ENCODE measurements around the gene DIS3L2. TPM values are rescaled to one million over a fixed set of nuclear protein-coding genes. Genes with fewer than 3 reads are reported as not detected.

The DIS3L2 gene
- total RNA-seq, 1 experiment from 2014 or later = 28.5 TPM

GRCh38 chr2:232306741-232307305 is 345.3 kb downstream of the DIS3L2 start (continued):
- TF ChIP-seq MYBL2 (CRISPR knock-in tag; IDR thresholded peaks at IDR 0.05) (no peak), FOXP1 (CRISPR knock-in tag; IDR thresholded peaks at IDR 0.05; ENCODE audit: borderline replicate concordance) (no peak), KAT7 (CRISPR knock-in tag; IDR thresholded peaks at IDR 0.05; ENCODE audit: borderline replicate concordance) (no peak)

GRCh38 chr2:232307854-232308253 is 346.3 kb downstream of the DIS3L2 start:
- Mint-ChIP-seq H3K4me3 (no peak overlapping the region), H3K27me3 (ENCODE audit: low read depth) (no peaks in the 10 kb centered on the region), H3K4me1 (no peaks in the 10 kb centered on the region), H3K27ac (no peak overlapping the region), H3K36me3 (peaks cover 7% of the 10 kb centered on the region), H3K9me3 (peaks cover 12% of the 10 kb centered on the region)
- DNase-seq (ENCODE audit: low spot score) (no peak), ATAC-seq (no peak)
- no peak for TF ChIP-seq ZNF232 (CRISPR knock-in tag; IDR thresholded peaks at IDR 0.05)
- TF ChIP-seq EMX1 (CRISPR knock-in tag; IDR thresholded peaks at IDR 0.05) = no peak
- TF ChIP-seq ZNF396 (CRISPR knock-in tag; IDR thresholded peaks at IDR 0.05; ENCODE audit: borderline replicate concordance) = no peak
- no peak for TF ChIP-seq IRF1 (CRISPR knock-in tag; IDR thresholded peaks at IDR 0.05)
- no peak for TF ChIP-seq NFE2L1 (CRISPR knock-in tag; IDR thresholded peaks at IDR 0.05)
- no peak for TF ChIP-seq RORB (CRISPR knock-in tag; IDR thresholded peaks at IDR 0.05)
- TF ChIP-seq HMGA2 (CRISPR knock-in tag; IDR thresholded peaks at IDR 0.05) = no peak
- TF ChIP-seq ZNF532 (CRISPR knock-in tag; IDR thresholded peaks at IDR 0.05; ENCODE audit: borderline replicate concordance) = no peak
- no peak for TF ChIP-seq ZNF416 (CRISPR knock-in tag; IDR thresholded peaks at IDR 0.05)
- ChIA-PET CTCF (interaction anchor here (1.0 to 1.9 kb wide), 4 partner anchors 9 to 383 kb away, joined by 3 to 10 read pairs (median 4); no protein-coding TSS in a partner anchor), POLR2A (no interaction called here)

GRCh38 chr2:232308986-232309385 is 347.5 kb downstream of the DIS3L2 start:
- POLR2A ChIA-PET = no interaction called here
- Mint-ChIP-seq H3K4me3 (no peak overlapping the region), H3K36me3 (peaks cover 16% of the 10 kb centered on the region), H3K27me3 (ENCODE audit: low read depth) (no peaks in the 10 kb centered on the region), H3K9me3 (peaks cover 23% of the 10 kb centered on the region), H3K27ac (no peak overlapping the region), H3K4me1 (no peaks in the 10 kb centered on the region)
- no peak for DNase-seq (ENCODE audit: low spot score)
- CTCF ChIA-PET = interaction anchor here (1.1 to 3.6 kb wide), 5 partner anchors 10 to 384 kb away, joined by 3 to 21 read pairs (median 3); no protein-coding TSS in a partner anchor
- no peak for ATAC-seq
- TF ChIP-seq FOXJ3 (CRISPR knock-in tag; IDR thresholded peaks at IDR 0.05; ENCODE audit: borderline replicate concordance) (no peak), KAT7 (CRISPR knock-in tag; IDR thresholded peaks at IDR 0.05; ENCODE audit: borderline replicate concordance) (no peak), HMGA2 (CRISPR knock-in tag; IDR thresholded peaks at IDR 0.05) (no peak), JUN (CRISPR knock-in tag; IDR thresholded peaks at IDR 0.05) (no peak), ZNF425 (CRISPR knock-in tag; conservative IDR thresholded peaks at IDR 0.05) (no peak), CTCF (IDR thresholded peaks at IDR 0.05) (no peak), TCF7 (CRISPR knock-in tag; IDR thresholded peaks at IDR 0.05; ENCODE audit: low read depth) (no peak), ZNF281 (CRISPR knock-in tag; IDR thresholded peaks at IDR 0.05) (no peak)

Measured in WTC11 (cell line).